Stromal cell of bone marrow (primary cell): Measurements from ENCODE around the gene RHOC.

Source experiments
- DNase-seq: peaks from one replicate; pipeline ENCODE4 v3.0.0-alpha.2; 2012; ENCODE audit warnings: low read depth

Gene RHOC

DNA sequence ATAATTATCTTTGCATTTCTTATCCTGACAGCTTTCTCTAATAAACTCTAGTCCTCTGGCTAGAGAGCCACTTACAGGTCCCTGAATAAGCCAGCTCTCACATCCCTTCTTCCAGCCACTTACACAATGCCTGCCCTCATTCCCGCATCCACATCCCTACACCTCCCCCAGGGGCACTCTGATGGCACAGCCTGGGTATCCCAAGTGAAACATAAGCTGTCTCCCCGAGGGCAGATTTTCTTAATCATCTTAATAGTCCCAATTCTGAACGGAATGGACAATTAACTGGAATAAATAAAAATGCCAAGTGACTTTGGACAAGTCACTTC lies 4.9 kb downstream of the RHOC start:
- DNase-seq = no peak

DNA sequence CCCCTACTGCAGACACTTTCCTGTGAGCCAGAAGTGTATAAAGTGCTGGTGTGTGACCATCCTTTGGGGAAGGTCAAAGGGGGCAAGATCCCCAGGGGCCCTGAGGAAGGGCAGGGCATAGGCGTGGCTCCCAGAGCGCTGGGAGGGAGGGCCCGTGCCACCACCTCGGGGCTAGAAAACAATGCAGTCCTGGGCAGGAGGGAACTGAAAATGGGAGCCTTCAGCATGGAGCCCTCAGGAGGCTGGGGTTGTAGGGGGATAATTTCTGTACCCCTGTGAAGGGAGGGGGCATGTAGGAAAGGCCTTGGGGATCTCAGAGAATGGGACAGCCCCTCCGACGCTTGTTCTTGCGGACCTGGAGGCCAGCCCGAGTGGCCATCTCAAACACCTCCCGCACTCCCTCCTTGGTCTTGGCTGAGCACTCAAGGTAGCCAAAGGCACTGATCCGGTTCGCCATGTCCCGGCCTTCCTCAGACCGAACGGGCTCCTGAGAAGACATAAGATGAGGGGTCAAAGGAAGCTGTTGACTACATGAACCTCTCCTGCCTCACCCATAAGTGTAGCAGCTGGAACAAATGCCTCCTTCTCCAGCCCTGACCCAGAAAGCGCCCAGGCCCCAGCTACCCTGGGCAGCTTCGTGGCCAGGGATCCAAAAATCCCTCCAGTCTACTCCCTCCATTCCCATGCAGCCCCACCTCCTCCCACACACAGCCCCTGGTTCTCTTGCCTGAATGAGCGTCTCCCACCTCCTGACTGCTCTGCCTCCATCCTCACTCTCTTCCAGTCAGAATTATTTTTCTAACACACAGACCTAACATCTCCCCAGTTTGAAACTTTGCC lies 5.5 kb downstream of the RHOC start:
- no peak for DNase-seq

- peak; percentile 84 for DNase-seq
Observed at GRCh38 chr1:112700290-112701226, 6.4 kb downstream of the RHOC start.

- DNase-seq = no peak
Observed at GRCh38 chr1:112699425-112700144, 7.3 kb downstream of the RHOC start.

DNA sequence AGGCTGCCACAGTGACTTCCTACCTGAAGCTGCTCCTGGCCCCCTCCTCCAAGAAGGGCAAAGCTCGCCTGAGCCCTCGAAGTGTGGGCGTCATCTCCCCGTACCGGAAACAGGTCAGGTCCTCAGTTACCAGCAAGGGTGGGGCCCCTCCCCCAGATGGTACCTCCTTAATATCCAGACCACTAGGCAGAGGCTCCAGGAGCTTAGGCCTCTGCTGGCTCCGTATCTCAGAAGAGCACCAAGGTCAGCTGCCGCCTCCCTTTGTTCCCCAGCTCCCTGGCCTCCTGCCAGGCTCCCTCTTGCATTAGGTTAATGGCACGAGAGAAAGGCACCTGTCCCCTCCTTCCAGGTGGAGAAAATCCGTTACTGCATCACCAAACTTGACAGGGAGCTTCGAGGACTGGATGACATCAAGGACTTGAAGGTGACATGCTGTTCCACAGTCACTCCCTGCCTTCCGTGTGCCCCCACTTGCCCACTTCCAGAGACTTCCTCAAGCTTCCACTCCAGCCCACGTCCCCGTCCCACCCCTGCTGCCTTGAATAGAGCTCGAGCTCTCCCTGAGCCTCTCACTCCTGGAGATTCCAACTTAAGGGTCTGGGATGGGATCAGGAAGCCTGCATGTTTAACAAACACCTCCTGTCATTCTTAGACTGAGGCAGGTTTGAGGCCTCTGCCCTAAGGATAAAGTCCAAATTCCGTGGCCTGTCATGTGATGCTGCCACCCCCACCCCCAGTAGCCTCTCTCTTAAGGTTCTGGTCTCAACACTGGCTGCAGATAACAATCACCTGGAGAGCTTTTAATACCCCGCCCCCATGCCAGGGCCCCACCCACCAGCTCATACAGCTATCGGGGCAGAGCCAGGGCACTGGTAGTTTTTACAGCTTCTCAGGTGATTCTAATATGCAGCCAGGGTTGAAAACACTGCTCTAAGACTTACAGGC lies 8.3 kb downstream of the RHOC start:
- DNase-seq = no peak

DNA sequence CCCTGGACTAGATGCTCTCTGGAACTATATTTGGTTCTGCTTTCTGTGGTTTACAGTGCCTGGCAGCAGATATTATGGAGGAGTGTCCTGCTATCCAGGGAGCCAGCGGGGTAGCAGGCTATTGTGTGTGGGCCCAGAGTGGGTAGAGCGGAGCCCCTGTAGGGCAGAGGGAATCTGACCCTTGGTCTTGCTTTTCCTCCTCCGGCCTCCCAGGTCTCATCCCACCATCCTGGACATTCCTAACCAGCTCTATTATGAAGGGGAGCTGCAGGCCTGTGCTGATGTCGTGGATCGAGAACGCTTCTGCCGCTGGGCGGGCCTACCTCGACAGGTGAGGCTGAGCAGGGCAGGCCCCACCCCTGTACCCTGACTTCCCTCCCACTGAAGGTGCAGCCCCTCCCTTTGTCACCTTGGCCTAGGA lies 9.1 kb downstream of the RHOC start:
- DNase-seq = no peak

- DNase-seq = no peak
Observed at GRCh38 chr1:112696578-112697314, 10.2 kb downstream of the RHOC start.

GRCh38 chr1:112695276-112695675 lies 11.7 kb downstream of the RHOC start:
- DNase-seq = no peak

GRCh38 chr1:112694363-112694929 lies 12.5 kb downstream of the RHOC start:
- no peak for DNase-seq

GRCh38 chr1:112693821-112694220 lies 13.1 kb downstream of the RHOC start:
- no peak for DNase-seq

- no peak for DNase-seq
Observed at GRCh38 chr1:112692681-112693080, 14.2 kb downstream of the RHOC start.

GRCh38 chr1:112689842-112690237 lies 17.1 kb downstream of the RHOC start:
- no peak for DNase-seq

DNA sequence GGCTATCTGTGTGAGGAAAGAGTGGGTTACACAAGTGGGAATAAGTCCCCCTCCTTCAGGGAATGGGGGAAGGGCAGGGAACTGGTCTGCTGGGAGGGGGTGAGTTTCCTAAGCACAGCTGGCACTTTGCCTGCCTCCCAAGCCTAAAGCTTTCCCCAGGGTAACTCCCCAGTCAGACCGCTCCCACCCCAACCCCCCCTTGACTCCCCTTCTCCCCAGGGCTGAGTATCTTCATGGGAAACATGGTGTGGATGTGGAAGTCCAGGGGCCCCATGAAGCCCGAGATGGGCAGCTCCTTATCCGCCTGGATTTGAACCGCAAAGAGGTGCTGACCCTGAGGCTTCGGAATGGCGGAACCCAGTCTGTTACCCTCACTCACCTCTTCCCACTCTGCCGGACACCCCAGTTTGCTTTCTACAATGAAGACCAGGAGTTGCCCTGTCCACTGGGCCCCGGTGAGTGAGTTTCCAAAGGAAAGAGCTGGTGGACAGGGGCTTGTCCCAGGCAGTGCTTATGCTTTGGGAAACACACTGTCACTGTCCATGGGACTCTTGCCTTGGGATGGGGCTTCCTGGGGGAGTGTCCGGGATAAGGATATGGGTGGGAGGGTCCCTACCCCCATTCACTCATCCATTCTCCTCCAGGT lies 17.6 kb downstream of the RHOC start:
- no peak for DNase-seq

GRCh38 chr1:112688781-112689193 lies 18.1 kb downstream of the RHOC start:
- DNase-seq = no peak

DNA sequence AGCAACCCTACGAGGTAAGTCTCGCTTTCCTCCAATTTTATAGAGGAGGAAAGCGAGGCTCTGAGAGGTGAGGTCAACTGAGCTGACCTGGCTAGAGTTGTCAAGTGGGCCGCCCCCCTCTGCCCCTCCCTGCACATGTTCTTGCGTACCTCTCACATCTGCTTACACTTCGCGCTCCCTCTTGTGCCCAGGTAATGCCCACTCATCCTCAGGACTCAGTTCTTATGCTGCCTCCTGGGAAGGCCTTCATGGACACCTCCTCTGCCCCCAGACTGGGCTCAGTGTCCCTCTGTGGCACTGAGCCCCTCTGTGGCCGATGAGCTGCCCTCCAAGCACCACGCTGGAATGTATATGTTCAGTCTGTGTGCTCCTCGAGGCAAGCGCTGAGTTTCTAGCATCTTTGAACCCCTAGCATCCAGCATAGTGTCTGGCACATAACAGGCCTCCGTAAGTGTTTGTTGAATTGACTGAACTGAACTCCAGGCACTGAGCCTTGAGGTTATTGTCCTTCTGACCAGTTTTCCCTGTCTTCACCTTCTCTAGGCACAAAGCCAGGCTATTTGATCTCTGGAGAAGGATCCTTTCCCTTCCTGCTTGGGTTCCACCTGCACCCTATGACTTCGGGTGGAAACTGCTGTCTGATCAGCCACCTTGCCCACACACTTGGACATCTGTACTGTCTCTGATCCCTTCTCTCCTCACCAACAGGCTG lies 19.0 kb downstream of the RHOC start:
- no peak for DNase-seq

DNA sequence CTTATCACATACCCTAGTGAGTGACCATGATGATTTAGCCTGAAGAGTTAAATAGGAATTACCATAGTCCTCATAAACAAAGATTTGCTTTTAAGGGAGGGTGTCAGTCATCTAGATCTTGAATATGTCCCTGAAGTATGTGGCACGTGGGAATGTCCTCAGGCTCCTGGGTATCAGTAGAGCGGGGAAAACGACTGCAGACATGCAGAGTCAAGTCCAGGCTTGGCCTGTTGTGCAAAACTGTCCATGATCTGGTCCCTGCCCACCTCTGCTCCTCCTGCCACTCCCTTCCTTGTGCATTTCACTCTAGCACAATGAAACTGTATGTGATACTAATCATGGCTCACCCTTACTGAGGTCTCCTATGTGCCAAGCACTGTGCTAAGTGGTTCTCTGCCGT lies 19.6 kb downstream of the RHOC start:
- DNase-seq = no peak

DNA sequence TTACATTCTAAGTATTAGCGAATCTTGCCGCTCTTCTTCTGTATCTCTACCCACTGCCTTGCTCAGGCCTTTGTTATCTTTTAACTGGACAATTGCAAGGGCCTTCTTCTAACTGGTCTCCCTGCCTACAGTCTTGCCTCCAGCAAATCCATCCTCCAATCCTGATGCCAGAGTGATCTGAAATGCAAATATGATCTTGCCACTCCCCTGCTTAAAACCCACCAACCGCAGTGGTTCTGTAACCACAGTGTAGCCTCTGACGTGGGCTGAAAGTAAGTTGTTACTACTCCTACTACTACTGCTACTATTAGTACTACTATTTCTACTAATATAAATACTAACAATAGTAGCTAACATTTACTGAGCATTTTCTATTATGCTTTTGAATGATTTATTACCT lies 20.1 kb downstream of the RHOC start:
- DNase-seq = no peak

DNA sequence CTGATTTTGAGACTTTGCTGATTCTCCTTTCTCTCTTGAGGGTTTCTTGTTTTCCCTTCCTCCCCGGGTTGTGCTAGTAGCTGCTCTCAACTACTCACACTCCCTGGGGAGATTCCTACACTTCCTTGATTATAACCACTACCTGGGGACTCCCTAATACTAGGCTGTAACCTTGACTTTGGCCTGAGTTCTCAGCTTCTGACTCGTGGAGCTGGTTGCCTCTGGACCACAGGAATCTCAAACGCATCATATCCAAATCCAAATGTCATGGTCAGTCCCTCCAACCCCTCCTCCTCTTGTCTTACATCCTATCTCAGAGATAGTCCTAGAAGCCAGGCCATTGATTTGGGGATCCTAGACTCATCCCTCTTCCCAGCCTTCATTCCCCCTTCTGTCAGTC lies 20.5 kb downstream of the RHOC start:
- DNase-seq = no peak

GRCh38 chr1:112685913-112686312 lies 21.0 kb downstream of the RHOC start:
- no peak for DNase-seq
